GM12878 (cell line): ENCODE measurements around the gene EP300. TPM values are rescaled to one million over a fixed set of nuclear protein-coding genes. Genes with fewer than 3 reads are reported as not detected.
"Not testable (repeated sequence)": the region's sequence is repeated elsewhere in the genome, so short reads cannot be mapped to it uniquely, and the experiment has no call there.

ENCODE experiments used
- ATAC-seq: fragments of 200-7000 bp; cut with Tn5 transposase; 3 replicates; pipeline ENCODE4 v1.9.1; 2020; ENCODE audit warnings: mild to moderate bottlenecking, moderate library complexity
- BruUV-seq: library from RNA; stranded (reverse); fragments of 400-500 nt; replicated peaks from 2 replicates; lab custom pipeline; 2021; lab: Mats Ljungman, UMichigan
- CTCF ChIA-PET: fragments of 300-600 bp; sonication (Branson Sonifier 250); formaldehyde crosslinking; extraction: SDS; loops from one replicate; lab custom pipeline; 2021; ENCODE audit warnings: inconsistent platforms; lab: Yijun Ruan, JAX
- POLR2A ChIA-PET: fragments of 350-600 bp; formaldehyde crosslinking; extraction: SDS; loops from one replicate; lab custom pipeline; 2021; ENCODE audit warnings: inconsistent platforms; lab: Charles Lee
- RAD21 ChIA-PET: fragments of 300-600 bp; sonication (Branson Sonifier 250); formaldehyde crosslinking; loops from one replicate; lab custom pipeline; 2023; ENCODE audit warnings: antibody characterized with exemption; ENCODE audit not compliant: unreplicated experiment; lab: Charles Lee
- SMC1A ChIA-PET: fragments of 300-600 bp; sonication (Branson Sonifier 250); formaldehyde crosslinking; loops from one replicate; lab custom pipeline; 2023; ENCODE audit not compliant: unreplicated experiment, uncharacterized antibody; lab: Charles Lee
- DNase-seq: peaks from one replicate; pipeline ENCODE4 v3.0.0-alpha.2; 2011; ENCODE audit warnings: low read depth, low spot score
- FAIRE-seq: peaks from 3 replicates; lab custom pipeline; 2011; peaks lifted over from hg19 to GRCh38; lab: Jason Lieb, UNC
- H2AFZ ChIP-seq: 2 replicates; pipeline ENCODE4 v1.6.0; 2011; ENCODE audit warnings: low read depth, low read length, control low read depth; ENCODE audit not compliant: control insufficient read depth
- H3K27ac ChIP-seq: 2 replicates; pipeline ENCODE4 v1.5.1; 2011; ENCODE audit warnings: control low read depth; ENCODE audit not compliant: control insufficient read depth, insufficient read depth
- H3K27me3 ChIP-seq, 2 experiments: replicated peaks in 1 of 2; 2 replicates each; pipeline versions ENCODE4 v1.6.0 to v1.6.1; 2011; ENCODE audit warnings: low read length in 1 of 2; ENCODE audit not compliant: control insufficient read depth in 2 of 2, insufficient read depth in 2 of 2
- H3K36me3 ChIP-seq, 2 experiments: 2 replicates each; pipeline ENCODE4 v1.5.1; 2011; ENCODE audit warnings: low read length in 1 of 2; ENCODE audit not compliant: control insufficient read depth in 2 of 2, insufficient read depth in 2 of 2
- H3K4me1 ChIP-seq: 2 replicates; pipeline ENCODE4 v1.6.1; 2011; ENCODE audit warnings: mild to moderate bottlenecking, low read length, moderate library complexity, mixed read lengths; ENCODE audit not compliant: control insufficient read depth, insufficient read depth
- H3K4me2 ChIP-seq: 2 replicates; pipeline ENCODE4 v1.6.0; 2011; ENCODE audit warnings: control low read depth; ENCODE audit not compliant: control insufficient read depth, insufficient read depth
- H3K4me3 ChIP-seq: fragments of 200-600 bp; sonication (generic); 2 replicates; pipeline ENCODE4 v1.5.1; 2016
- H3K79me2 ChIP-seq: 2 replicates; pipeline ENCODE4 v1.6.0; 2011; ENCODE audit warnings: low read length; ENCODE audit not compliant: control insufficient read depth, insufficient read depth
- H3K9ac ChIP-seq: 2 replicates; pipeline ENCODE4 v1.8.0; 2011; ENCODE audit warnings: low read length, control low read depth, mixed read lengths; ENCODE audit not compliant: control insufficient read depth, insufficient read depth
- H3K9me3 ChIP-seq: replicated peaks from 3 replicates; pipeline ENCODE4 v1.5.1; 2011; ENCODE audit warnings: mild to moderate bottlenecking, low read length; ENCODE audit not compliant: control insufficient read depth, insufficient read depth
- H4K20me1 ChIP-seq: 2 replicates; pipeline ENCODE4 v1.6.0; 2011; ENCODE audit not compliant: control insufficient read depth, insufficient read depth
- MYC ChIP-seq: IDR thresholded peaks from 2 replicates; pipeline ENCODE4 v1.6.1; 2011; ENCODE audit warnings: mild to moderate bottlenecking, low read length, moderate library complexity, inconsistent platforms; ENCODE audit not compliant: insufficient read depth, insufficient replicate concordance, insufficient read length, severe bottlenecking
- NFXL1 ChIP-seq: fragments of 450-650 bp; IDR thresholded peaks from 2 replicates; pipeline ENCODE4 v1.6.1; 2017; ENCODE audit warnings: antibody characterized with exemption, mild to moderate bottlenecking, borderline replicate concordance
- POU2F2 ChIP-seq: IDR thresholded peaks from 3 replicates; pipeline ENCODE4 v1.6.1; 2011; ENCODE audit warnings: low read depth, mild to moderate bottlenecking, low read length, borderline replicate concordance
- SP1 ChIP-seq: IDR thresholded peaks from one replicate; pipeline ENCODE4 v1.6.1; 2011; ENCODE audit warnings: low read depth, low read length
- SPI1 ChIP-seq: IDR thresholded peaks from 2 replicates; pipeline ENCODE4 v1.6.1; 2011; ENCODE audit warnings: low read depth, mild to moderate bottlenecking, low read length, moderate library complexity, borderline replicate concordance; ENCODE audit not compliant: insufficient read depth
- YY1 ChIP-seq: IDR thresholded peaks from 2 replicates; pipeline ENCODE4 v1.6.1; 2011; ENCODE audit warnings: low read depth, mild to moderate bottlenecking, low read length
- WGBS: methylation state at CpG from one replicate; pipeline ENCODE4 v1.1.6; 2016; ENCODE audit warnings: low lambda C conversion rate; ENCODE audit not compliant: insufficient replicate concordance, insufficient coverage; ENCODE audit errors: missing lambda C conversion rate; 5-methylcytosine and 5-hydroxymethylcytosine counted together
- in situ Hi-C: fragments of 300-500 bp; cut with MboI; formaldehyde crosslinking; loops from 9 replicates; pipeline ENCODE4 v1.14.3; 2018; ENCODE audit warnings: mixed read lengths
- intact Hi-C: fragments of 100-400 bp; cut with micrococcal nuclease; formaldehyde crosslinking; loops from one replicate; pipeline ENCODE4 v1.14.2; 2022; ENCODE audit not compliant: unreplicated experiment
- polyA plus RNA-seq, 11 experiments: library from polyadenylated mRNA; depleted of rRNA in 4 of 11; unstranded in 6 of 11; stranded (reverse) in 5 of 11; fragments of >200 nt; fragmentation: Nextera tagmentation in 4 of 11; fragmentation: Illumina TruSeq in 1 of 11; extraction: Ambion mirVana in 4 of 11; extraction: Trizol in 1 of 11; gene quantifications; 1 replicate in 1 of 11; 2 replicates in 10 of 11; pipeline versions ENCODE4 v1.2.1 to v1.2.3, GENCODE V29; 2011 to 2016; ENCODE audit warnings: inconsistent platforms in 2 of 11, missing spikeins in 2 of 11, low read depth in 1 of 11
- total RNA-seq, 4 experiments: library from RNA; depleted of rRNA in 3 of 4; stranded (reverse); fragments of >200 nt in 3 of 4; fragmentation: Illumina TruSeq in 1 of 4; extraction: Trizol in 1 of 4; gene quantifications; 2 replicates each; pipeline versions ENCODE4 v1.2.1 to v1.2.3, GENCODE V29; 2013 to 2021

Gene EP300
- total and polyA plus RNA-seq, 10 of the 15 experiments (the other 5 are each of a cell fraction or from before 2014, with no cell fraction given) = 5.5 to 48.5 (median 23.6) TPM

DNA sequence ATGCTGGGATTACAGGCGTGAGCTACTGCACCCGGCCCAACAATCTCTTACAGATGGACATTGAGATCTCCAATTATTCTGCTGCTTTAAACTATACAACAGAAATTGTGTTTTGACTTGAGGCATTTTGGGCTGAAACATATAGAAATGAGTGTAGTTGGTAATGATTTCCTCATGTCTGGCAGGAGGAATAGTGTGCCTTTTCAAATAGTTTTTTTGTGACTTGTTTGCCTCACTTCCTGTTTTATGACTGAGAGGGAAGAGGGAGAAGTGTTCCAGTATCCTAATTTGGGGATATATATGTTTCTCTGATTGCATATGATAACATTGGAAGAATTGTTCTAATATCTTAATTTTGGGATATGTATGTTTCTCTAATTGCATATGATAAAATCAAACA is 40.2 kb downstream of the EP300 start:
- Histone ChIP-seq H3K27me3 (no peaks in the 10 kb centered on the region), H3K4me3 (no peak overlapping the region), H3K4me1 (no peaks in the 10 kb centered on the region), H3K4me2 (no peak overlapping the region), H3K36me3 (peaks cover 25 to 35% of the 10 kb centered on the region in 2 experiments), H3K9ac (no peak overlapping the region), H4K20me1 (no peaks in the 10 kb centered on the region), H3K9me3 (no peaks in the 10 kb centered on the region), H3K27ac (no peak overlapping the region), H3K79me2 (peaks cover 2% of the 10 kb centered on the region; the same call in 1 of the 2 replicates), H2AFZ (no peak overlapping the region)
- no peak for DNase-seq
- TF ChIP-seq SPI1 (peak; percentile 20; the same call in 1 of the 2 replicates), NFXL1 (no peak)
- SMC1A ChIA-PET = interaction anchor here (1.0 kb wide), 1 partner anchor 209 kb away, joined by 3 read pairs; no protein-coding TSS in a partner anchor
- BruUV-seq = no TSS peak
- no peak for FAIRE-seq
- in situ Hi-C loops = no loop called here
- no peak for ATAC-seq
- POLR2A ChIA-PET = interaction anchor here (0.6 kb wide), 2 partner anchors 31 to 103 kb away, joined by 3 to 5 read pairs; no protein-coding TSS in a partner anchor
- WGBS = 97% methylated on average over 2 of the region's 2 CpGs
- intact Hi-C loops = no loop called here
- RAD21 ChIA-PET = interaction anchor here (0.7 to 1.7 kb wide), 2 partner anchors 210 to 211 kb away, joined by 3 to 10 read pairs; no protein-coding TSS in a partner anchor
- CTCF ChIA-PET = interaction anchor here (1.4 to 4.0 kb wide), 2 partner anchors 36 to 210 kb away, joined by 4 to 19 read pairs; no protein-coding TSS in a partner anchor

DNA sequence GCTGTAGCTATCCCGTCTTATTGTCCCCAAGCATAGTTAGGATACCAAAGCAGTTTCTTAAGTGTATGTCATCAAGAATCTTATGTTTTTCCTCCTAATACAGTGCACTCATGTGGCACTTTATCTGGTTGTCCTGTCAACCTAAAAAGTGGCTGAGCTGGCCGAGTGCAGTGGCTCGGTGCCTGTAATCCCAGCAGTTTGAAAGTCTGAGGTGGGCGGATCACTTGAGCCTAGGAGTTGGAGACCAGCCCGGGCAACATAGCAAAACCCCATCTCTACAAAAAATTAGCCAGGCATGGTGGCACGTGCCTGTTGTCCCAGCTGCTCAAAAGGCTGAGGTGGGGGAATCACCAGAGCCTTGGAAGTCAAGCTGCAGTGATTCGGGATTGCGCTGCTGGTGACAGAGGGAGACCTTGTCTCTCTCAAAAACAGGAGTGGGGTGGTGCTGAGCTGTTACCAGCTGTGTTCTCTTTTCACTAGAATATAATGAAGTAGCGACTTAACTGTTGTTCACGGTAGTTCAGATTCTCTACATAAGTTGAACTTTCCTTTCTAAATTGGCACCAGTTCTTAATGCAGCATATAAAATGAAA is 48.1 kb downstream of the EP300 start:
- intact Hi-C loops (loop anchor here (5.0 kb wide), 1 partner anchor 218 kb away; no protein-coding TSS in a partner anchor), in situ Hi-C loops (no loop called here)
- Histone ChIP-seq H3K4me3 (no peak overlapping the region), H3K4me2 (no peak overlapping the region), H2AFZ (no peak overlapping the region), H3K9me3 (no peaks in the 10 kb centered on the region), H4K20me1 (no peaks in the 10 kb centered on the region), H3K79me2 (no peaks in the 10 kb centered on the region), H3K9ac (no peak overlapping the region), H3K27me3 (no peaks in the 10 kb centered on the region), H3K4me1 (no peaks in the 10 kb centered on the region), H3K27ac (no peak overlapping the region), H3K36me3 (peaks cover 14 to 45% of the 10 kb centered on the region in 2 experiments)
- no peak for FAIRE-seq
- no TSS peak for BruUV-seq
- ChIA-PET RAD21 (no interaction called here), CTCF (interaction anchor here (0.9 to 1.4 kb wide), 2 partner anchors 97 to 218 kb away, joined by 3 to 5 read pairs; no protein-coding TSS in a partner anchor), POLR2A (no interaction called here), SMC1A (no interaction called here)
- DNase-seq = no peak
- TF ChIP-seq SP1 = no peak
- TF ChIP-seq POU2F2 = no peak
- TF ChIP-seq YY1 = no peak
- no peak for TF ChIP-seq MYC
- WGBS = 94% methylated on average over 10 of the region's 10 CpGs
- no peak for ATAC-seq

DNA sequence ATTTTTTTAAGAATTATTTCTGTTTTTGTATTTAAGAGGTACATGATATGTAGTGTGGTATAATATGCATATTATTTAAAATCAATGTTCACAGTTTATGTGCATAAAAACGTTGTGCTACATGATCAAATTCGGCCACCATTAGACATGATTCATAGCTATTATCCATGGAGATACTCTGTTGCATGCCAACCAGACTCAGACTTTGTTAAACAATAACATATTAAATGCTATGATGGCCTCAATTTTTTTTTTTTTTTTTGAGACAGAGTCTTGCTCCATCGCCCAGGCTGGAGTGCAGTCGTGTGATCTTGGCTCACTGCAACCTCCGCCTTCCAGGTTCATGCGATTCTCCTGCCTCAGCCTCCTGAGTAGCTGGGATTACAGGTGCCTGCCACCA is 53.5 kb downstream of the EP300 start:
- H3K9me3 ChIP-seq, H3K27me3 ChIP-seq, H3K4me2 ChIP-seq, DNase-seq, H4K20me1 ChIP-seq, H2AFZ ChIP-seq, H3K79me2 ChIP-seq, H3K4me3 ChIP-seq, intact Hi-C loops, H3K27ac ChIP-seq, in situ Hi-C loops, BruUV-seq, H3K9ac ChIP-seq, H3K4me1 ChIP-seq, FAIRE-seq, ATAC-seq: not testable (repeated sequence)
- CTCF ChIA-PET = interaction anchor here (1.4 to 3.0 kb wide), 2 partner anchors 194 to 223 kb away, joined by 3 to 16 read pairs; no protein-coding TSS in a partner anchor
- RAD21 ChIA-PET = interaction anchor here (0.7 kb wide), 1 partner anchor 223 kb away, joined by 3 read pairs; no protein-coding TSS in a partner anchor
- WGBS = 94% methylated on average over 6 of the region's 6 CpGs
- SMC1A ChIA-PET = interaction anchor here (0.6 to 1.6 kb wide), 4 partner anchors 10 to 264 kb away, joined by 3 to 6 read pairs (median 4); no protein-coding TSS in a partner anchor
- peaks cover 11 to 53% of the 10 kb centered on the region in 2 experiments for H3K36me3 ChIP-seq
- POLR2A ChIA-PET = interaction anchor here (0.7 kb wide), 1 partner anchor 173 kb away, joined by 4 read pairs; no protein-coding TSS in a partner anchor
